22Rv1 (cell line): ENCODE data around the gene C5AR1.
"Not testable (repeated sequence)": the region's sequence is repeated elsewhere in the genome, so short reads cannot be mapped to it uniquely, and the experiment has no call there.

Source experiments
- ZFX ChIP-seq: fragments of 450-650 bp; IDR thresholded peaks from 2 replicates; pipeline ENCODE4 v1.6.1; 2017; ENCODE audit warnings: antibody characterized with exemption, borderline replicate concordance
- TF ChIP-seq, protein P1 (sequence below): fragments of 450-650 bp; IDR thresholded peaks from 2 replicates; pipeline ENCODE4 v1.5.1; 2017; ENCODE audit warnings: mild to moderate bottlenecking

DNA sequence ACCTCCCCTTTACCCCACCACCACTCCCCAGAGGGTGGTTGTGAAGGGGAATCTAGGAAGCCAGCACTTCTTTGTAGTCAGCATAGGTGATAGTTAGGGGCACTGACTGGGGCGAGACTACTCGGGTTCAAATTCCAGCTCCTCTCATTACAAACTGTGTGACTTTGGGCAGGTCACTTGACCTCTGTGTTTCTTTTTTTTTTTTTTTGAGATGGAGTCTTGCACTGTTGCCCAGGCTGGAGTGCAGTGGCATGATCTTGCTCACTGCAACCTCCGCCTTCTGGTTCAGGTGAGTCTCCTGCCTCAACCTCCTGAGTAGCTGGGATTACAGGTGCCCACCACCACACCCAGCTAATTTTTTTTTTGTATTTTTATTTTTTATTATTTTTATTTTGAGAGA, 33.1 kb upstream of the C5AR1 start:
- TF ChIP-seq, protein P1, sequence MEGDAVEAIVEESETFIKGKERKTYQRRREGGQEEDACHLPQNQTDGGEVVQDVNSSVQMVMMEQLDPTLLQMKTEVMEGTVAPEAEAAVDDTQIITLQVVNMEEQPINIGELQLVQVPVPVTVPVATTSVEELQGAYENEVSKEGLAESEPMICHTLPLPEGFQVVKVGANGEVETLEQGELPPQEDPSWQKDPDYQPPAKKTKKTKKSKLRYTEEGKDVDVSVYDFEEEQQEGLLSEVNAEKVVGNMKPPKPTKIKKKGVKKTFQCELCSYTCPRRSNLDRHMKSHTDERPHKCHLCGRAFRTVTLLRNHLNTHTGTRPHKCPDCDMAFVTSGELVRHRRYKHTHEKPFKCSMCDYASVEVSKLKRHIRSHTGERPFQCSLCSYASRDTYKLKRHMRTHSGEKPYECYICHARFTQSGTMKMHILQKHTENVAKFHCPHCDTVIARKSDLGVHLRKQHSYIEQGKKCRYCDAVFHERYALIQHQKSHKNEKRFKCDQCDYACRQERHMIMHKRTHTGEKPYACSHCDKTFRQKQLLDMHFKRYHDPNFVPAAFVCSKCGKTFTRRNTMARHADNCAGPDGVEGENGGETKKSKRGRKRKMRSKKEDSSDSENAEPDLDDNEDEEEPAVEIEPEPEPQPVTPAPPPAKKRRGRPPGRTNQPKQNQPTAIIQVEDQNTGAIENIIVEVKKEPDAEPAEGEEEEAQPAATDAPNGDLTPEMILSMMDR = not testable (repeated sequence)
- not testable (repeated sequence) for TF ChIP-seq ZFX
